NCI-H526 treated with DMSO at 0.1 percent for 48 hours (cell line): Measurements from ENCODE around the gene JAKMIP1.
"Not testable (repeated sequence)": the region's sequence is repeated elsewhere in the genome, so short reads cannot be mapped to it uniquely, and the experiment has no call there.

Source experiments
- DNase-seq: peaks from one replicate; lab custom pipeline; 2025; lab: John Stamatoyannopoulos, UW

The JAKMIP1 gene

DNA sequence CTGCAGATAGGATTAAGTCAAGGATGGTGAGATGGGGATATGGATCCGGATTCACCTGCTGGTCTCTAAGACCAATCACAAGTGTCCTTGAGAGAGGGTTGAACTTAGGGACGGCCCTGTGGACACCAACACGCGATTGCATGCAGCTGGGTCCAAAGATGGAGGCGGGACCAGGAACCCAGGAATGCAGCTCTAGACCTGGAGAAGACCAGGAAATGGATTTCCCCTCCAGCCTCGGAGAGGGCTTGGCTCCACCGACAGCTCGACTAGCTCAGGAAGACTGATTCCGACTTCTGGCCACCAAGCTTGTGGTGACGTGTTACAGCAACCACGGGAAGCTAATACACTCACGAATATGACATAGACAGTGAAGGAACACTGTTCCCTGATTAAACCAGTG is 186.8 kb downstream of the JAKMIP1 start:
- DNase-seq, result no peak

DNA sequence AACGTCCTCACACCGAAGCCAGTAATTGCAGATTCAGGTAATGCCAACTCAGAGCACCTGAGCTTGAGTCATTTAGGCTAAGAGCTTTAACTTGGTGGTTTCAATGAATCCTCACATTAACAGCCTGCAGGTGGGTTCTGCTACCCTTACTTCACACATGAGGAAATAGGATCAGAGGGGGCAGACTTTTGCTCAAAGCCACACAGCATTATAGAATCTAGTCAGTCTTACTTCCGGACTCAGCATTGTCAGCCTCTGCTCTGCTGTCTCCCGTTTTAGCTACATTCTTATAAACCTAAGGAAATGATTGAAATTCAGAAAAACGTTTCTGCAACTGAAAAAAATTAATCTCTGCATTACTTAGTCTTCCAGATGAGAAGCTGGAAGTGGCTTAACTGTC is 188.1 kb downstream of the JAKMIP1 start:
- DNase-seq, result no peak

DNA sequence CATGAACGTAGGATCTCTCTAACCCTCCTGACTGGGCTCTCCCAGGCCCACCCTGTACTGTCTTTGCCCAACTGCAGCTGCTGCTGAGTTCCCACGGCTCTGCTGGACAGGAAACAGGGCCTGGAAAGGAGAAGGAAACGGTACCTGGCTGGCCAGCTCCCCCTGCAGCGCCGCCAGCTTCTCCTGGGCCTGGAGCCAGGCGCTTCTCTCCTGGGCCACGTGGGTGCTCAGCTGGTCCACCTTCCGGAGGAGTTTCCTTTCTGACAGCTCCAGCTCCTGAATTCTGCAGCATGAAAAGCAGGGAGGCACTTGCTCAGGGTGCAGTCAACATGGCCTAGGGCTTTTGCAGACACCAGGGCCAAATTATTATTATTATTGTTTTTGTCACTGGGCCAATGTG is 188.7 kb downstream of the JAKMIP1 start:
- DNase-seq, result peak; percentile 16

DNA sequence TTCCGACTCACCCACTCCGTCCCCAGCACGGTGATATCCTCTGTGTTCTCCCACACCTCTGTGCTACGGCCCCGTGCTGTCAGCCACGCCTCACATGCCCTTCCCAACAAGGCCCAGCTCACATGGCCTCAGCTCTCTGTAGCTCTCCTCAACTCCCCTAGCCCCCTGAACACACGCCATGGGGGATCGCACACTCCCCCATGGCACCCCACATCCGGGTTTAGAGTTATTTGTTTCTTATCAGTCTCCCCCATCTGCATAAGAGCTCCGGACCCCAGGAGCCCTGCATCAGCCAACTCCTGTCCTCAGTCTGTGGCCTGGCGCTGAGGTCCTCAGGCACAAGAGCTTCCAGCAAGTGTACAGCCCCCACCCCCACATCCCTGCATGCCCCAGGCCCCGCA is 189.1 kb downstream of the JAKMIP1 start:
- DNase-seq, result no peak

DNA sequence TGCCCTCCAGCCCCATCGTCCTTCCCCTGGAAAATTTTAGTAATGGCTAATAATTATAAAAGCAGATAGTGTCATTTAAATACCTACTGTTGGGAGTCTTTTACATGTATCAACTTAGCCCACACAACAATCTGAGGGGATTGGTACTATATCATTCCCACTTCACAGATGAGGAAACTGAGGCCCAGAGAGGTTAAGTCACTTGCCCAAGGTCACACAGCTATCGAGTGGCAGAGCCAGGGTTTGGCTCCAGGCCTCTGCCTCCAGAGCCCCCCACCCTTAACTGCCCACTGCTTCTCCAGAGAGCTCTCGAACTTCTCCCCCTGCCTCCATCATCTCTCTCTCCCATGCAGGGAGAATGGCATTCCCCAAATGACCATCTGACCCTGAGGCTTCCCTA is 189.6 kb downstream of the JAKMIP1 start:
- DNase-seq, result no peak

DNA sequence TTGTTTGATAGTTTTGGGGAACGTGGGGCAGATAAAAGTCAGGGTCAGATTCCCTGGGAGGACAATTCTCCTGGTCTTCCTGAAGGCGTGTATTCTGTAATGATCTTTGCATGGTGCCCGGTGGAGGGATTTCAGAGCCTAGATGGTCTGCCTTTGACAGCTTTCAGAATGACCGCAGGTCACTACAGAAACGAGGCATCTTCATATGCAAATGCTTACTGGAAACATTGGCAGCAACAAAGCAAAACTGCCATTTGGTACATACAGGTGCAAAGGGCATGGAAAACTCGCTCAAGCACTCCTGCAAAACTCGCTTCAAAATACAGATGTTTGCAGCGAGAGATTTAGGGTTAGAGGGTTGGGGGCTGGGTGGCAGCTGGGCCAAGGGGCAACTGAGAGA is 190.9 kb downstream of the JAKMIP1 start:
- peak; percentile 82 for DNase-seq

DNA sequence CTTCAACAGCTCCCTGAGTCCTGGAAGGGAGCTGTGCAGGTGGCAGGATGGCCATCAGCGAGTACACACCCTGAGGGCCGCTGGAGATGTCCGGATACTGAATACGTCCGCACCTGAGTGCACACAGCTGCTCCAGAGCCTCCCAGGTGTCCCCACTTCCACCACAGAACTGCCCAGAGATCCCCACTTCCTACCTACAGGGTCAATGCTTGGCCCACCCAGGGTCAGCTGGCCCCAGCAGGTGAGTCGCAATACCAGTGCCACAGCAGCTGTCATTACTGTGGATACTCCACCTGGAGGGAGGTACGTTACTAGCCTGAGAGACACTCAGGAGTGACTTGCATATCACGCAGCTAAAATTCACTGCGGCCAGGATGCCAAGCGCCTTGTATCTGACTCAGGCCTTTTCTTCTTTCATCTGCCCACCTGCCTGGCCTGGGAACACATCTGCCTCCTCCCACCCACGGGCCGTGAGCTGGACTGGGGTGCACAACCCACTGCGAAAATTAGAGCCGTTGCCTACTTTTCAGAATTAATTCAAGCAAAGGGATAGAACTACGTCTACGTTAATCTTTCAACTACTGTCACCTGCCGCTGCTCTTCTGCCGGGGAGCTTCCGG is 191.5 kb downstream of the JAKMIP1 start:
- DNase-seq, result no peak

DNA sequence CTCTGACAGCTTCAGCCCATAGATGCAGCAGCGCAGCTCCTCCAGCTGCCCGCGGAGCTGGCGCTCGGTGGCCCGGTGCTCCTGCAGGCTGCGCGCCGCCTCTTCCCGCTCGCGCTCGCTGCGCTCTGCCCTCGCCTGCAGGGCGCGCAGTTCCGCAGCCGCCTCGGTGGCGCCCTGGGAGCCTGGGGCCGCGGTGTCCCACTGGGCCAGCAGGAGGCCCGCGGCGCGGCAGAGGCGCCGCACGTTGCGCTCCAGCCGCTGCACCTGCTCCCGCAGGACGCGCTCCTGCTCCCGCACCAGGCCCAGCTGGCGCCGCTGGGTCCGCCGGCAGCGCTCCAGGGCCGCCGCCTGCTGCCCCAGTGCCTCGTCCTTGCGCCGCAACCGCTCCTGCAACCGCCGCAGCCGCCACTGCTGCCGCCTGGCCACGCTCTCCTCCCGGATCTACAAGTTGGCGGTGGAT is 192.2 kb downstream of the JAKMIP1 start:
- DNase-seq, result no peak

DNA sequence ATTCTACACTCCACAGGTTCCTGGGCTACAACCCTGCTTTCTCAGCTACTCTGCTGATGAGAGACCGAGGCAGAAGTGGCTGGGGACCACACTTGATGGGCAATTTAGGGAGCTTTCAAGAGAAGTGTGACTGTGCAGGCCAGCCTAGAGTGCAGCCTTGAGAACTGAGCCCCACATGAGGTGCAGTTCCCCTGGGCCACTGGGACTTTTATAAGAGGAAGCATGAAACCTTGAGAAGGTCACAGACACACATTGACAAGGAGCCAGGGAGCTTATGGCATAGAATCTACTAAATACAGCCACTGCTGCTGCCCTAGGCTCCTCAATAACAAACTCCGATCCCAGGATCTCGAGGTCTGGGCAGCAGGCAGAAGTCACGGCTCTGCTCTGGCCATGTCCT is 195.2 kb downstream of the JAKMIP1 start:
- no peak for DNase-seq

DNA sequence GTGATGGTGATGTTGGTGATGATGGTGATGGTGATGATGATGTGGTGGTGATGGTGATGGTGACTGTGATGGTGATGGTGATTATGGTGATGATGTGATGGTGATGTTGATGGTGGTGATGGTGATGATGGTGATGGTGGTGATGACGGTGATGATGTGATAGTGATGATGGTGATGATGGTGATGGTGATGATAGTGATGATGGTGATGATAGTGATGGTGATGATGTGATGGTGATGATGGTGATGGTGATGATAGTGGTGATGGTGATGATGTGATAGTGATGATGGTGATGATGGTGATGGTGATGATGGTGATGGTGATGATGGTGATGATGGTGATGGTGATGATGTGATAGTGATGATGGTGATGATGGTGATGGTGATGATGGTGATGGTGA is 196.9 kb downstream of the JAKMIP1 start:
- not testable (repeated sequence) for DNase-seq

DNA sequence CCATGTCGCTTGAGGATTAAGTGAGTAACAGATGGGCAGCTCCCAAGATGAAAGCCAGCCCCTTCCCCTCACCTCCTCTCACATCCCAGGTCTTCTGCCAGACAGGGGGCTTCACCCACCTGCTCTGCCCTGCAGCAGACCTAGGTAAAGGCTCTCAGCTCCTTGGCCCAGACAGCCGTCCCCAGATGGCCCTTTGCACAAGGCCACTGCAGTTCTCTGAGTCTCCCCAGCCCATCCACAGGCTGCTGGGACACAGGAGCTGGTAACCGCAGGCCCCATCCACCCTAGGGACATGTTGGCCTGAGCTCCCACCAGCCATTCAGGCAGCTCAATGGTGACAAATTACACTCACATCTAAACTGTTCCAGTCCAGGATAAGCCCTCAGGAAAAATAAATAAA is 197.4 kb downstream of the JAKMIP1 start:
- no peak for DNase-seq

DNA sequence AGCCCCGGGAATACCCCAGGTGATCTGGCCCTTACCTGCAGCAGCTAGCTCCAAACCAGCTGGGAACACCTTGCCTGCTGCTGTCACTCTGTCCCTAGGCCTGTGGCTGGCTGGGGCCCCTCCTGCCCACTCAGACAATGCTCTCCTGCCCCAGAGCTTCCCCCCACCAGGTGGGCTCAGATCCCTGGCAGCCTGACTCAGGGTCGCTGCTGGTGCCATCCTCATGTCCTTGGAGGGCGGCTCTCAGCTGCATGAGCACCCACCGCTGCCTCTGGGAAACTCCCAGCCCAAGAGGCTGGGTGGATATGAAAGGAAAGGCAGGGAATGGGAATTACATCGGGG is 197.9 kb downstream of the JAKMIP1 start:
- DNase-seq, result no peak

DNA sequence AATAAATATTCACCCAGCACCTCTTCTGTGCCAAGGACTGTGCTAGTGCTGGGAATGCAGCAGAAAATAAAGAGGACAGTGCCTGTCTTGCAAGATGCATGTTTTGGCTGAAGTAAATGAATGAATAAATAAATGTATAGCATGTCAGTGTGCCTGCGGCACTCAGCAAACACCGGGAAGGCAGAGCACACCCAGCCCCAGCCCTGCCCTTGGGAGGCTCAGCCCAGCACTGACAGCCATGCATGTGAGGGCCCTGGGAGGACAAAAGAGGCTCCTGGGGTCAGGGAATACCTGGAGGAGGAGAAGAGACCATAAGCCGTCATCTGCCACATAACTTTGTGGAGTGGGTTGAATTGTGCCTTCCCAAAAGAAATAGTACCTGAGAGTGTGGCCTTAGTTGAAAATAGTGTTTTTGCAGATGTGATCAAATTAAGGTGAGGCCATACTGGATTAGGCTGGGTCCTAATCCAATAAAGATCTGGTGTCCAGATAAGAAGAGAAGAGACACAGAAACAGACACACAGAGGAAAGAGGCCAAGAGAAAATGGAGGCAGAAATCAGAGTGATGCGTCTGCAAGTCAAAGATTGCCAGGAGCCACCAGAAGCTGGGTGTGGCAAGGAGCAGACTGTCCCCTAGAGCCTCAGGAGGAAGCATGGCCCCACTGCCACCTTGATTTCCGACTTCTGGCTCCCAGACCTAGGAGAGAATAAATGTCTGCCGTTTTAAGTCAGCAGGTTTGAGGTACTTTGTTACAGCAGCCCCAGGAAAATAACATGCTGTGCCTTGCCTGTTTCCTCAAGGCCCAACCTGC is 198.5 kb downstream of the JAKMIP1 start:
- no peak for DNase-seq

DNA sequence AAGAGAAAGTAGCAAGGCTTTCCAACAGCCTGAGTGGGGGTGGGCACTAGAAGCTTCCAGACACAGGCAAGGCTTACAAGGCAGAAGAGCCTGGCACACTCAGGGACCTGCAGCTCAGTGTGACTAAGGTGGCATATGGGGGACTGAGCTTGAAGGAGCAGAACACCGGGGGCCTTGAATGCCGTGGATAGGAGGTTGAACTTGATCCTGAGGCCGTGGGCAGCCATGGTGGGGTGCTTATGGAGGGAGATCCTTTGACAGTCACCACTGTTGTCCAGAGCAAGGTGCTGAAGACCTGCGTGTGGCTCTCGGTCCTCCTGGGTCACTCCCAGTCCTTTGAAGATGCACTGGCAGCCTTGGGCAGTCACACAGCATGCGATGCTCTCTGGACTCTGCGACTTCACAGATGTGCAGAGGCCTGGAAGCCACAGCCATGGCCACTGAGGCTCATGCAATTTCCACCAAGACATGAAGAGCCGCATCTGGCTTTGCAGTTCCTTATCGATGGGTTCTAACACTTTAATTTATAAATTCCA is 200.5 kb downstream of the JAKMIP1 start:
- no peak for DNase-seq

DNA sequence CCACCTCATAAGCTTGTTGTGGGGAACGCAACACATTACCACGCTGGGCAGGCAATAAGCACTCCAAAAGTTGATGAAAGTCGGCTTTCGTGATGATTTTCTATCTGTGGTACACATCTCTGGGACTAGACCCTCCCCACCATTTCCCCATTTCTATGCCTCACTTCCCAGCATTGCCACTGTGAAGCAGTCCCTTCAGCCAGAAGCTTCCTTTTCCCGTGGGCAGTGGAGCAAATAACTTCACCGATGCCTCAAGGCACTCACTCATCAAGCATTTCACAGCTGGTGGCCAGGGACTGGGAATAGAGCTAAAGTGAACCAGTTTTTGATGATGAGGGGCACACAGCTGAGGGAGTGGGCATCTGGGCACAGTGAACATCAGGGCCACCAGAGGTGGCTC is 201.0 kb downstream of the JAKMIP1 start:
- no peak for DNase-seq

DNA sequence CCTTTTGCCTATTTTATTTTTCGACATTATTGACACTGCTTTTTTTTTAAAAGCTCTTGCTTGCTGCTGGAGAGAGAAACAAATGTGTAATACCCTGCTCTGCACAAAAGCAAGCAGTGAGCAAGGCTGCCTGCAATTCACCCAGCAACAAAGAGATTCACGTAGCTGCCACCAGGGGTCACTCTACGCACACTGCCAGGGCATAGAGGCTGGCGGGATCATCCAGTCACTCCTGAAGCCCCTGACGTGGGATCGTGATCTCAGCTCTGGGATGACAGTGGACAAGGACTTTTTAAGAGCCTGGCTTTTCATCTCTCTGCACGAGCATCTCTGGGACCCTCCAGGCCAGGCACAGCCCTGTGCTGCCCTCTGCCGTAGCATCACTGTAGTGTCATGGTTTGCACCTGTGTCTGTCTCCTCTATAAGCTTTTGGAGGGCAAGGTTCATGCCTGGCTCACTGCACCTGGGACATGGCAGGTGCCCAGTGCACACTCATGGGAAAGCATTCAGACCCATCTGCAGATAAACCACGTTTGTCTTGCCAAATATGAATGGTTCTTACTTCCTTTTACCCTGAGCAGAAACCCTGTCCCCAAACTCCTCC is 201.9 kb downstream of the JAKMIP1 start:
- DNase-seq, result peak; percentile 63

DNA sequence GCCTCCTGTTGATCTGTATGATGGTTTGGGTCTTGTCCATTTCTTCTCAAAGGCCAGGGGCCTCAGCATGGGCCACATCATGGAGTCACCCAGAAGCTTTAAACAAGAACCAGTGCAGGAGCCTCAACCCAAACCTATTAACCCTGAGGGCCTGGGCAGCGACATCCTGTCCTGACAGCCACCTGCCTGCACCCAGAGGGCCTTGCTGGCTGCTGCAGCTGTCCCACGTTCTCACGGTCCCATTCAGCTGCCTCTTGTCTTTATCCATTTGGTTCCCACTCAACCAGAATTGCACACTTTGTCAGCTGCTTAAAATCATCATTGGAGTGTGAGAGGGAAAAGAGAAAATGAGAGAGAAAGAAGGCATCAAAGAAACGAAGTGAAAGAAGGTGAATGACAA is 203.7 kb downstream of the JAKMIP1 start:
- DNase-seq, result no peak

DNA sequence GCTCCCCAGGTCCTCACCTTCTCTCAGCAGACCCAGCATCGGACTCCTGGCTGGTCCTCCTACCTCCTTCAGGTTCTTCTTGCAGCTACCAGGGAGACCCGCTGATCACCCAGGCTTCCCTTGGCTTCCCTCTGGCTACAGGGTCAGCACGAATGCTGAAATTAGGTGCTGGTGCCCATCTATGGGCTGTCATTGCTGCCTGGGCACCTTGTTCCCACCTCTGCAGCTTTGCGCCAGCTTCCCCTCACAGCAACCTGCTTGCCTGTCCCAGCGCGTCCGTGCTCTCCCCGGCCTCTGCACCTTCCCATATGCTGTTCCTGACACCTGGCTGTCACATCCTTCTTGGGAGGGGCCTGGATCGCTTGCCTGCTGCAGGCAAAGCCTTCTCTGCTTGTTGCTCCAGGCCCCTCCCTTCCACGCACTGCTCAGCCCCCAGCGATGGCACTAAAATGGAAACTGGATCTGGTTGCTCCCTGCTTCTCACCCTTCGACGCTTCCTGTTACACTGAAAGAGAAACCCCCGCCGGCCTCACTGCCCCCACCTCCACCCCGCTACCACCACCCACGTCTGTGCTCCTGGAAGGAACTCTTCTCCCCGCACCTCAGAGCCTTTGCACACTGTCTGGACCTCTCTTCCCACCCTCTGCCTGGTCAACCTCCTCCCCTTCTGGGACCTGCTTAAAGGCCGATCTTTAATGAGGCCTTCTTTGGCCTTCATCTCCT is 204.3 kb downstream of the JAKMIP1 start:
- DNase-seq, result no peak

DNA sequence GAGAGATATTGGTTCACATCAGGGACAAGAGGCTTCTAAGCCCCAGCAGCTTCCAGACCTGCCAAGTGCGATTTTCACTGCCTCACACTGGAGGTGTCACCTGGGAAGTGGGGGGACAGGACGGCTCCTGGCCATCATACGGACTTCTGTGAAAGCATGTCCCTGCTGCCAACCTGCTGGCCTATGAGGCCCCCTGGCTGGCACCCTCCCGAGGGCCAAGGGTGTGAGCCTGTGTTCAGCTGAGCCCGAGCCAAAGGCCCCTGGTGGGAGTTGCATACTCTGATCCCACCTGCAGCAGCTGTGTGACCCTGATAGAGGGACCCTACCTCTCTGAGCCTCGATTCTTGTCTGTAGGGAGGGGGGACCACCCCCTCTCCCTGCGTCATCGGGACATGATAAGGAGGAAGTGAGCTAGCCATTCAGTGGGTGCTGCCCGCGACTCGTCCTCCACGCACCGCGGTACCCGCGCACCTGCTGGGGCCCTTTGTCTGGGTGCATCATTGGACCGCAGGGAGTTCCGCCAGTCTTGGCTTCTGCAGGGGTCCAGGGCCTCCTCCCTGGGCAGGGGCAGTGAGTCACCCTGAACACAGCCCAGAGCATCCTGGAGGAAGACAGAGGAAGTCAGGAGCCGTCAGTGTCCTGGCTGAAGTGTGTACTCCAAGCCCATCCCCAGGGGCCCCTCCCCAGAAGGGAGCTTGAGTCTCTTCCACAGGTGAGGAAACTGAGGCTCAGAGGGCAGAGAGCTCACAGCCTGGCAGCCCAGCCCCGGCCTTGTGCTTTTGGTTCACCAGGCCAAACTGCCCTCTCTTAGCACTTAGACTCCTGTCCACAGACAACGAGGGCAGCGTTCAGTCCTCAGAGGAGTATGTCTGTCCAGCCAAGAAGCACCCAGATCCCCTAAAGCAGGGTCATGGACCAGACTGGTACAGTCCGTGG is 206.2 kb downstream of the JAKMIP1 start:
- DNase-seq, result no peak

DNA sequence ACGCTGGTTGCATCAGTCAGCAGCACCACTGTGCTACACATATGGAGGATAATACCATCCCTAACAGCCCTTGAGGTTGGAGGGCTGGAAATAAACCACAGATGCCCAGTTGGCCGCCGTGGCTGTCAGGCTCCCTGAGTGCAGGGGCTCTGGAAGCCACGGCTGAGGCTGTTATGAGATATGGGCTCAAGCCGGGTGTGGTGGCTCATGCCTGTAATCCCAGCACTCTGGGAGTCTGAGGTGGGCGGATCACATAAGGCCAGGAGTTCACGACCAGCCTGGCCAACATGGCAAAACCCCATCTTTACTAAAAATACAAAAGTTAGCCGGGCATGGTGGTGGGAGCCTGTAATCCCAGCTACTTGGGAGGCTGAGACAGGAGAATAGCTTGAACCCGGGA is 207.0 kb downstream of the JAKMIP1 start:
- not testable (repeated sequence) for DNase-seq

DNA sequence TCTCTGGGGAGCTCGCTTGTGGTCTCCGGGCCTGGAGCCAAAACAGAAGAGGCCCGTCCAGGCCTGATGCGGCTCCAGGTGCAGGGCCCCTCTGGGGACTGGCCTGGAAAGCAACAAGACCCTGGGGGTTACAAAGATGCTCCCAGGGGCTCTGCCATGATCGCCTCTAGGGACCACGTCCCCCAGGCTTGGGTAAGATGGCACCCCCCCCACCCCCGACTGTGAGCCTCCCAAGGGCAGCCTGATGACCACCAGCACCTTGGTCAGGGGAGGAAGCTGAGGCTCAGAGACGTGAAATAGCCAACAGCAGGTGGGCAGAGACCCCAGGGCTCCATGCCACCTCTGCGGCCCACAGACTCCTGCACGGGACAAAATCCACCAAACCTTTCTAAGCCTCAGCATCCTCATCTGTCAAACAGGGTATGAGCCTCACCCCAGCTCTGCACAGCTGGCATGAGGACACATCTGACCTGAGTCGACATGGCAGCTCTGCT is 207.5 kb downstream of the JAKMIP1 start:
- no peak for DNase-seq
